IMR-90 (cell line): ENCODE results near the gene NOX4. TPM values are rescaled to one million over a fixed set of nuclear protein-coding genes. Genes with fewer than 3 reads are reported as not detected.

ENCODE experiments used
- ATAC-seq: fragments of 200-7000 bp; cut with Tn5 transposase; 2 replicates; pipeline ENCODE4 v1.9.1; 2020; ENCODE audit warnings: low read depth, mild to moderate bottlenecking, moderate library complexity
- BruUV-seq: library from RNA; stranded (reverse); fragments of 400-500 nt; replicated peaks from 2 replicates; lab custom pipeline; 2021; lab: Mats Ljungman, UMichigan
- CTCF ChIA-PET: fragments of 300-600 bp; formaldehyde crosslinking; extraction: SDS; loops from one replicate; lab custom pipeline; 2021; ENCODE audit warnings: antibody characterized with exemption; lab: Yijun Ruan, JAX
- POLR2A ChIA-PET: fragments of 300-600 bp; sonication (Branson Sonifier 250); formaldehyde crosslinking; loops from one replicate; lab custom pipeline; 2022; ENCODE audit warnings: antibody characterized with exemption; ENCODE audit not compliant: unreplicated experiment; lab: Charles Lee
- DNase-seq: peaks from one replicate; pipeline ENCODE4 v3.0.0; 2013
- H2AFZ ChIP-seq: replicated peaks from 2 replicates; pipeline ENCODE3; 2013; ENCODE audit warnings: low read length, mild to moderate bottlenecking; ENCODE audit not compliant: poor library complexity
- H2AK5ac ChIP-seq: 2 replicates; pipeline ENCODE4 v1.6.1; 2013; ENCODE audit warnings: low read depth, low read length, inconsistent platforms
- H2AK9ac ChIP-seq: replicated peaks from 2 replicates; pipeline ENCODE3; 2013; ENCODE audit warnings: mild to moderate bottlenecking, low read depth, low read length, moderate library complexity; ENCODE audit not compliant: poor library complexity
- H2BK120ac ChIP-seq: 2 replicates; pipeline ENCODE4 v1.6.1; 2013; ENCODE audit warnings: low read depth, low read length, inconsistent platforms
- H2BK15ac ChIP-seq: 3 replicates; pipeline ENCODE4 v1.6.1; 2013; ENCODE audit warnings: low read depth, low read length, inconsistent platforms
- H2BK20ac ChIP-seq: 2 replicates; pipeline ENCODE4 v1.6.1; 2013; ENCODE audit warnings: low read depth, mild to moderate bottlenecking, inconsistent platforms, low read length, moderate library complexity
- H2BK5ac ChIP-seq: 2 replicates; pipeline ENCODE4 v1.6.1; 2013; ENCODE audit warnings: mild to moderate bottlenecking, low read depth, low read length, inconsistent platforms; ENCODE audit not compliant: poor library complexity, severe bottlenecking
- H3K14ac ChIP-seq: replicated peaks from 2 replicates; pipeline ENCODE4 v1.6.1; 2013; ENCODE audit warnings: low read depth, low read length, inconsistent platforms
- H3K18ac ChIP-seq: 2 replicates; pipeline ENCODE4 v1.6.1; 2013; ENCODE audit warnings: low read depth, low read length, control low read depth
- H3K23ac ChIP-seq: 2 replicates; pipeline ENCODE4 v1.6.1; 2013; ENCODE audit warnings: low read depth, low read length, inconsistent platforms
- H3K27ac ChIP-seq: 2 replicates; pipeline ENCODE4 v1.5.1; 2013; ENCODE audit warnings: mild to moderate bottlenecking, control low read depth, low read length; ENCODE audit not compliant: insufficient read depth
- H3K27me3 ChIP-seq: 2 replicates; pipeline ENCODE4 v1.6.1; 2013; ENCODE audit warnings: low read length; ENCODE audit not compliant: control insufficient read depth, insufficient read depth
- H3K36me3 ChIP-seq: 2 replicates; pipeline ENCODE4 v1.6.1; 2013; ENCODE audit warnings: low read length, mixed read lengths; ENCODE audit not compliant: control insufficient read depth, insufficient read depth
- H3K4ac ChIP-seq: 2 replicates; pipeline ENCODE4 v1.6.1; 2013; ENCODE audit warnings: low read depth, low read length, inconsistent platforms
- H3K4me1 ChIP-seq: 2 replicates; pipeline ENCODE4 v1.6.1; 2013; ENCODE audit warnings: low read length, mixed read lengths; ENCODE audit not compliant: control insufficient read depth, insufficient read depth
- H3K4me2 ChIP-seq: 2 replicates; pipeline ENCODE4 v1.6.1; 2013; ENCODE audit warnings: low read depth, mild to moderate bottlenecking, control low read depth, low read length, moderate library complexity
- H3K4me3 ChIP-seq: 2 replicates; pipeline ENCODE4 v1.5.1; 2013; ENCODE audit warnings: low read depth, mild to moderate bottlenecking, control low read depth, low read length, moderate library complexity; ENCODE audit not compliant: insufficient read depth
- H3K56ac ChIP-seq: 2 replicates; pipeline ENCODE4 v1.6.1; 2013; ENCODE audit warnings: low read length, inconsistent platforms; ENCODE audit not compliant: insufficient read depth; ENCODE audit errors: extremely low read depth
- H3K79me1 ChIP-seq, 2 experiments: 2 replicates each; pipeline ENCODE4 v1.6.1; 2013; ENCODE audit warnings: low read length in 2 of 2, inconsistent platforms in 1 of 2, low read depth in 1 of 2
- H3K9ac ChIP-seq: 2 replicates; pipeline ENCODE4 v1.6.1; 2013; ENCODE audit warnings: low read depth, low read length, control low read depth
- H3K9me1 ChIP-seq: 2 replicates; pipeline ENCODE4 v1.6.1; 2013; ENCODE audit warnings: low read length, inconsistent platforms; ENCODE audit not compliant: insufficient read depth
- H3K9me3 ChIP-seq: 2 replicates; pipeline ENCODE4 v1.6.1; 2013; ENCODE audit warnings: low read length; ENCODE audit not compliant: control insufficient read depth, insufficient read depth
- H4K20me1 ChIP-seq: 2 replicates; pipeline ENCODE4 v1.6.1; 2013; ENCODE audit warnings: low read length, inconsistent platforms; ENCODE audit not compliant: insufficient read depth
- H4K5ac ChIP-seq: 2 replicates; pipeline ENCODE4 v1.6.1; 2013; ENCODE audit warnings: mild to moderate bottlenecking, low read depth, low read length, control low read depth
- H4K8ac ChIP-seq, 2 experiments: 2 replicates each; pipeline ENCODE4 v1.6.1; 2013; ENCODE audit warnings: low read depth in 2 of 2, low read length in 2 of 2, control low read depth in 1 of 2, inconsistent platforms in 1 of 2
- H4K91ac ChIP-seq: 2 replicates; pipeline ENCODE4 v1.6.1; 2013; ENCODE audit warnings: low read depth, low read length, inconsistent platforms; ENCODE audit not compliant: insufficient read depth
- BHLHE40 ChIP-seq: fragments of 150-350 bp; IDR thresholded peaks from 2 replicates; pipeline ENCODE4 v1.6.1; 2016; ENCODE audit warnings: mild to moderate bottlenecking, low read depth, low read length
- CEBPB ChIP-seq: IDR thresholded peaks from 2 replicates; pipeline ENCODE4 v1.6.1; 2012; ENCODE audit warnings: low read depth, low read length, improper control_type of control experiment
- CHD1 ChIP-seq: IDR thresholded peaks from 2 replicates; pipeline ENCODE4 v1.6.1; 2012; ENCODE audit warnings: low read depth, low read length, improper control_type of control experiment
- FOS ChIP-seq: fragments of 150-350 bp; IDR thresholded peaks from 2 replicates; pipeline ENCODE4 v1.6.1; 2016; ENCODE audit warnings: low read depth, low read length
- MAFK ChIP-seq: IDR thresholded peaks from 2 replicates; pipeline ENCODE4 v1.6.1; 2012; ENCODE audit warnings: low read depth, low read length, improper control_type of control experiment
- MAZ ChIP-seq: IDR thresholded peaks from 2 replicates; pipeline ENCODE4 v1.6.1; 2012; ENCODE audit warnings: low read depth, mild to moderate bottlenecking, low read length, improper control_type of control experiment, moderate library complexity, borderline replicate concordance
- MXI1 ChIP-seq: IDR thresholded peaks from 2 replicates; pipeline ENCODE4 v1.6.1; 2012; ENCODE audit warnings: low read depth, mild to moderate bottlenecking, low read length, moderate library complexity, borderline replicate concordance
- NFE2L2 ChIP-seq: fragments of 150-350 bp; IDR thresholded peaks from 2 replicates; pipeline ENCODE4 v1.6.1; 2016; ENCODE audit warnings: low read depth, mild to moderate bottlenecking, low read length
- POLR2A ChIP-seq: IDR thresholded peaks from 2 replicates; pipeline ENCODE4 v1.6.1; 2012; ENCODE audit warnings: mild to moderate bottlenecking, low read depth, low read length
- RAD21 ChIP-seq: IDR thresholded peaks from 2 replicates; pipeline ENCODE4 v1.6.1; 2012; ENCODE audit warnings: low read length, improper control_type of control experiment
- RCOR1 ChIP-seq: IDR thresholded peaks from 2 replicates; pipeline ENCODE4 v1.6.1; 2012; ENCODE audit warnings: mild to moderate bottlenecking, low read length, improper control_type of control experiment; ENCODE audit not compliant: insufficient replicate concordance
- RFX5 ChIP-seq: IDR thresholded peaks from 2 replicates; pipeline ENCODE4 v1.8.0; 2012; ENCODE audit warnings: low read depth, mild to moderate bottlenecking, low read length, moderate library complexity
- SMC3 ChIP-seq: fragments of 150-350 bp; IDR thresholded peaks from 2 replicates; pipeline ENCODE4 v1.6.1; 2016; ENCODE audit warnings: low read depth, mild to moderate bottlenecking, antibody characterized with exemption, low read length, moderate library complexity
- WGBS, 2 experiments: methylation state at CpG; one replicate each; pipeline versions ENCODE4 v1.1.5 to v1.1.7; 2013; ENCODE audit warnings: missing lambda C conversion rate in 2 of 2; ENCODE audit not compliant: insufficient read length in 1 of 2; ENCODE audit errors: extremely low coverage in 2 of 2; 5-methylcytosine and 5-hydroxymethylcytosine counted together
- dilution Hi-C: fragments of 300-500 bp; cut with HindIII; formaldehyde crosslinking; loops from one replicate; pipeline ENCODE4 v1.14.3; 2018; ENCODE audit warnings: low sequenced_read_pairs; ENCODE audit not compliant: unreplicated experiment
- in situ Hi-C: fragments of 300-500 bp; cut with MboI; formaldehyde crosslinking; loops from 3 replicates; pipeline ENCODE4 v1.14.3; 2019; ENCODE audit warnings: low sequenced_read_pairs, inconsistent platforms, mixed read lengths
- intact Hi-C: fragments of 100-400 bp; cut with micrococcal nuclease; formaldehyde crosslinking; loops from 2 replicates; pipeline ENCODE4 v1.10.0; 2022
- polyA plus RNA-seq, 3 experiments: library from polyadenylated mRNA; depleted of rRNA; stranded (reverse); fragments of >200 nt; gene quantifications; 2 replicates each; pipeline ENCODE4 v1.2.3, GENCODE V29; 2012; ENCODE audit warnings: low replicate concordance in 1 of 3
- total RNA-seq: library from RNA; depleted of rRNA; stranded (reverse); fragments of >200 nt; gene quantifications from 2 replicates; pipeline ENCODE4 v1.2.3, GENCODE V29; 2012
- TF ChIP-seq, protein P1 (sequence below): conservative IDR thresholded peaks from 2 replicates; pipeline ENCODE4 v1.5.1; 2012; ENCODE audit warnings: mild to moderate bottlenecking, low read depth, low read length, improper control_type of control experiment
- TF ChIP-seq, protein P2 (sequence below): fragments of 150-350 bp; IDR thresholded peaks from 2 replicates; pipeline ENCODE4 v1.6.1; 2016; ENCODE audit warnings: low read depth, mild to moderate bottlenecking, low read length, moderate library complexity, borderline replicate concordance

Gene NOX4
- total and polyA plus RNA-seq, 2 of the 4 experiments (the other 2 are of a cell fraction) = 4.7 to 11.7 TPM

DNA sequence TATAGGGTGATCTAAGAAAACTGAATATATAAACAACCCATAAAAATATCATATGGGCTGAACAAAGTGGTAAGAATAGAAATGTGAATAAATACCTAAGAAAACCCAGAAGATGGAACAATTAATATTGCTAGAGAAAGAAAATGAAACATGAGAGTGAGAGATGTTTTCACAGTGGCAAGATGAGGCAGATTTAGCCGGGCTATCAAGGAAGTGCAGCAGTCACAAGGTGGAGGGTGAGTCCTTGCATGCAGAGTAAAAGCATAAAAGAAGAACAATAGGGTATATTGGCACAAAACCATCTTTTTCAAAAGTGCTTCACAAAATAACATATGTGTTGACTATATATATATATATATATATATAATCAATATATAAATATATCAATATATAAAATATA is 49.6 kb downstream of the NOX4 start:
- no peak overlapping the region for H3K23ac ChIP-seq
- no peak overlapping the region for H4K5ac ChIP-seq
- no peaks in the 10 kb centered on the region for H3K9me3 ChIP-seq
- H2AK5ac ChIP-seq = no peak overlapping the region
- H3K36me3 ChIP-seq = peaks cover 3% of the 10 kb centered on the region; the same call in 1 of the 2 replicates
- no peak overlapping the region for H2BK5ac ChIP-seq
- TF ChIP-seq BHLHE40 (no peak), NFE2L2 (no peak), MAFK (no peak), RFX5 (no peak), MXI1 (no peak), FOS (no peak), POLR2A (no peak), RCOR1 (no peak), SMC3 (no peak), RAD21 (no peak), MAZ (no peak), CHD1 (no peak), CEBPB (no peak)
- TF ChIP-seq, protein P1, sequence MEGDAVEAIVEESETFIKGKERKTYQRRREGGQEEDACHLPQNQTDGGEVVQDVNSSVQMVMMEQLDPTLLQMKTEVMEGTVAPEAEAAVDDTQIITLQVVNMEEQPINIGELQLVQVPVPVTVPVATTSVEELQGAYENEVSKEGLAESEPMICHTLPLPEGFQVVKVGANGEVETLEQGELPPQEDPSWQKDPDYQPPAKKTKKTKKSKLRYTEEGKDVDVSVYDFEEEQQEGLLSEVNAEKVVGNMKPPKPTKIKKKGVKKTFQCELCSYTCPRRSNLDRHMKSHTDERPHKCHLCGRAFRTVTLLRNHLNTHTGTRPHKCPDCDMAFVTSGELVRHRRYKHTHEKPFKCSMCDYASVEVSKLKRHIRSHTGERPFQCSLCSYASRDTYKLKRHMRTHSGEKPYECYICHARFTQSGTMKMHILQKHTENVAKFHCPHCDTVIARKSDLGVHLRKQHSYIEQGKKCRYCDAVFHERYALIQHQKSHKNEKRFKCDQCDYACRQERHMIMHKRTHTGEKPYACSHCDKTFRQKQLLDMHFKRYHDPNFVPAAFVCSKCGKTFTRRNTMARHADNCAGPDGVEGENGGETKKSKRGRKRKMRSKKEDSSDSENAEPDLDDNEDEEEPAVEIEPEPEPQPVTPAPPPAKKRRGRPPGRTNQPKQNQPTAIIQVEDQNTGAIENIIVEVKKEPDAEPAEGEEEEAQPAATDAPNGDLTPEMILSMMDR = no peak
- TF ChIP-seq, protein P2, sequence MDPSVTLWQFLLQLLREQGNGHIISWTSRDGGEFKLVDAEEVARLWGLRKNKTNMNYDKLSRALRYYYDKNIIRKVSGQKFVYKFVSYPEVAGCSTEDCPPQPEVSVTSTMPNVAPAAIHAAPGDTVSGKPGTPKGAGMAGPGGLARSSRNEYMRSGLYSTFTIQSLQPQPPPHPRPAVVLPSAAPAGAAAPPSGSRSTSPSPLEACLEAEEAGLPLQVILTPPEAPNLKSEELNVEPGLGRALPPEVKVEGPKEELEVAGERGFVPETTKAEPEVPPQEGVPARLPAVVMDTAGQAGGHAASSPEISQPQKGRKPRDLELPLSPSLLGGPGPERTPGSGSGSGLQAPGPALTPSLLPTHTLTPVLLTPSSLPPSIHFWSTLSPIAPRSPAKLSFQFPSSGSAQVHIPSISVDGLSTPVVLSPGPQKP = no peak
- dilution Hi-C loops = no loop called here
- H2BK120ac ChIP-seq = no peak overlapping the region
- H4K8ac ChIP-seq = no peak overlapping the region
- no peak overlapping the region for H3K14ac ChIP-seq
- no peak overlapping the region for H2BK15ac ChIP-seq
- H3K4ac ChIP-seq = no peak overlapping the region
- no peak overlapping the region for H3K4me2 ChIP-seq
- no peaks in the 10 kb centered on the region; a peak in 1 of 4 replicates for H3K79me1 ChIP-seq
- H3K18ac ChIP-seq = no peak overlapping the region
- H3K9ac ChIP-seq = no peak overlapping the region
- no CpG with 5 or more reads among the region's 1 CpG for WGBS, 2 experiments
- DNase-seq = no peak
- no peak overlapping the region for H2AK9ac ChIP-seq
- intact Hi-C loops = no loop called here
- in situ Hi-C loops = no loop called here
- no peak overlapping the region for H3K4me3 ChIP-seq
- no peak overlapping the region for H3K27ac ChIP-seq
- no TSS peak for BruUV-seq
- H3K56ac ChIP-seq = no peak overlapping the region
- ChIA-PET POLR2A (no interaction called here), CTCF (no interaction called here)
- no peaks in the 10 kb centered on the region for H4K20me1 ChIP-seq
- no peak for ATAC-seq
- H3K9me1 ChIP-seq = 0 out of 2 replicates have a peak, but pooled peaks cover 3% of the 10 kb centered on the region
- no peak overlapping the region for H2BK20ac ChIP-seq
- H3K4me1 ChIP-seq = no peaks in the 10 kb centered on the region
- no peak overlapping the region for H2AFZ ChIP-seq
- H4K91ac ChIP-seq = no peak overlapping the region
- no peaks in the 10 kb centered on the region for H3K27me3 ChIP-seq
